GM18505 (cell line): Measurements from ENCODE around the gene TCF7L2.
"Not testable (repeated sequence)": the region's sequence is repeated elsewhere in the genome, so short reads cannot be mapped to it uniquely, and the experiment has no call there.

Source experiments
- ATAC-seq: cut with Tn5 transposase; IDR thresholded peaks from one replicate; pipeline ENCODE4 v1.9.1; 2021; ENCODE audit not compliant: unreplicated experiment
- POLR2A ChIP-seq: IDR thresholded peaks from 4 replicates; pipeline ENCODE4 v1.6.1; 2011; ENCODE audit warnings: borderline replicate concordance; ENCODE audit not compliant: insufficient read depth, insufficient read length; ENCODE audit errors: extremely low read depth

Gene TCF7L2

GRCh38 chr10:113095419-113096127, 145.5 kb downstream of the TCF7L2 start:
- ATAC-seq: no peak
- no peak for TF ChIP-seq POLR2A

GRCh38 chr10:113096128-113096996, 146.3 kb downstream of the TCF7L2 start:
- no peak for TF ChIP-seq POLR2A

GRCh38 chr10:113097036-113097435, 147.0 kb downstream of the TCF7L2 start:
- TF ChIP-seq POLR2A: no peak
- no peak for ATAC-seq

More at GRCh38 chr10:113096128-113096996, 146.3 kb downstream of the TCF7L2 start:
- no peak for ATAC-seq

- ATAC-seq: no peak
These were observed 149.6 kb downstream of the TCF7L2 start for GRCh38 chr10:113099431-113100183.

GRCh38 chr10:113100281-113100680, 150.2 kb downstream of the TCF7L2 start:
- no peak for TF ChIP-seq POLR2A

More at GRCh38 chr10:113099431-113100183, 149.6 kb downstream of the TCF7L2 start:
- no peak for TF ChIP-seq POLR2A

GRCh38 chr10:113103131-113103840, 153.2 kb downstream of the TCF7L2 start:
- no peak for ATAC-seq
- no peak for TF ChIP-seq POLR2A

More at GRCh38 chr10:113100281-113100680, 150.2 kb downstream of the TCF7L2 start:
- ATAC-seq: no peak

- ATAC-seq: no peak
- no peak for TF ChIP-seq POLR2A
These were observed 154.0 kb downstream of the TCF7L2 start for GRCh38 chr10:113104047-113104446.

- no peak for TF ChIP-seq POLR2A
- ATAC-seq: no peak
These were observed 158.3 kb downstream of the TCF7L2 start for GRCh38 chr10:113108194-113108835.

GRCh38 chr10:113108948-113109347, 158.9 kb downstream of the TCF7L2 start:
- no peak for TF ChIP-seq POLR2A
- no peak for ATAC-seq

- not testable (repeated sequence) for ATAC-seq
These were observed 159.4 kb downstream of the TCF7L2 start for GRCh38 chr10:113109482-113109881.

- no peak for ATAC-seq
- TF ChIP-seq POLR2A: no peak
These were observed 161.2 kb downstream of the TCF7L2 start for GRCh38 chr10:113111260-113111659.
